ENCODE measurements around the gene ST8SIA1. TPM values are rescaled to one million over a fixed set of nuclear protein-coding genes. Genes with fewer than 3 reads are reported as not detected.

The ST8SIA1 gene
- total and polyA plus RNA-seq, 2 of the 8 experiments (the other 6 are each of a cell fraction or from before 2014, with no cell fraction given) = 1.9 to 4.4 TPM

- TF ChIP-seq RBBP5 (IDR thresholded peaks at IDR 0.05; ENCODE audit: borderline replicate concordance, low read depth, low read length) (no peak), NANOG (IDR thresholded peaks at IDR 0.05; ENCODE audit: insufficient read depth, low read depth, low read length, poor library complexity, severe bottlenecking) (no peak), SUZ12 (IDR thresholded peaks at IDR 0.05; ENCODE audit: low read length) (no peak)
Observed at GRCh38 chr12:22204391-22204790, 130.1 kb downstream of the ST8SIA1 start (continued).
